K562 (cell line): ENCODE measurements around the gene EPHA2. TPM values are rescaled to one million over a fixed set of nuclear protein-coding genes. Genes with fewer than 3 reads are reported as not detected.

Experiments used
- ADNP ChIP-seq: fragments of 200-800 bp; sonication (Bioruptor generic); IDR thresholded peaks from 2 replicates; pipeline ENCODE4 v1.6.1; 2016; ENCODE audit warnings: missing genetic modification characterization, missing compliant biosample characterization
- ARID2 ChIP-seq: fragments of 450-650 bp; IDR thresholded peaks from 2 replicates; pipeline ENCODE4 v1.6.1; 2017; ENCODE audit warnings: antibody characterized with exemption, mild to moderate bottlenecking
- BRF1 ChIP-seq: IDR thresholded peaks from 3 replicates; pipeline ENCODE4 v1.6.1; 2011; ENCODE audit warnings: borderline replicate concordance, mild to moderate bottlenecking; ENCODE audit not compliant: insufficient read length; ENCODE audit errors: extremely low read depth
- CEBPB ChIP-seq: fragments of 450-650 bp; IDR thresholded peaks from 2 replicates; pipeline ENCODE4 v1.6.1; 2016; ENCODE audit warnings: missing genetic modification characterization, missing compliant biosample characterization
- CREB1 ChIP-seq, 2 experiments: sonication (generic) in 1 of 2; formaldehyde crosslinking in 1 of 2; IDR thresholded peaks; 2 replicates each; pipeline versions ENCODE4 v1.6.1 to v1.8.0; 2012 to 2022; ENCODE audit warnings: inconsistent platforms in 1 of 2, mild to moderate bottlenecking in 1 of 2, missing genetic modification reagents in 1 of 2, moderate library complexity in 1 of 2
- FUS ChIP-seq: fragments of 200-400 bp; formaldehyde crosslinking; optimal IDR thresholded peaks from 2 replicates; pipeline ENCODE3; 2017; ENCODE audit warnings: low read depth, low read length
- GATAD2A ChIP-seq: fragments of 450-650 bp; IDR thresholded peaks from 2 replicates; pipeline ENCODE4 v1.6.1; 2017
- HNRNPH1 ChIP-seq: fragments of 200-400 bp; formaldehyde crosslinking; optimal IDR thresholded peaks from 2 replicates; pipeline ENCODE3; 2017; ENCODE audit warnings: low read depth, mild to moderate bottlenecking, low read length, moderate library complexity
- KLF16 ChIP-seq: IDR thresholded peaks from 2 replicates; pipeline ENCODE4 v1.6.1; 2016; ENCODE audit warnings: antibody characterized with exemption
- MEF2A ChIP-seq: IDR thresholded peaks from 2 replicates; pipeline ENCODE4 v1.6.1; 2011; ENCODE audit warnings: low read depth, mild to moderate bottlenecking, low read length, moderate library complexity; ENCODE audit not compliant: control insufficient read depth
- MTA3 ChIP-seq: fragments of 450-650 bp; formaldehyde crosslinking; IDR thresholded peaks from 2 replicates; pipeline ENCODE4 v1.6.1; 2017; ENCODE audit warnings: mild to moderate bottlenecking, borderline replicate concordance
- NCOA1 ChIP-seq: fragments of 450-650 bp; IDR thresholded peaks from 2 replicates; pipeline ENCODE4 v1.6.1; 2016; ENCODE audit warnings: low read depth
- PCBP2 ChIP-seq: fragments of 200-400 bp; formaldehyde crosslinking; IDR thresholded peaks from 2 replicates; pipeline ENCODE4 v1.6.1; 2018; ENCODE audit warnings: low read length, low read depth, mild to moderate bottlenecking, moderate library complexity; ENCODE audit not compliant: poor library complexity, severe bottlenecking
- PHTF2 ChIP-seq: fragments of 250-450 bp; sonication (Bioruptor Pico); IDR thresholded peaks from 2 replicates; pipeline ENCODE4 v1.5.0; 2021; ENCODE audit warnings: mild to moderate bottlenecking
- PYGO2 ChIP-seq: fragments of 450-650 bp; IDR thresholded peaks from 2 replicates; pipeline ENCODE4 v1.6.1; 2016; ENCODE audit warnings: mild to moderate bottlenecking, missing genetic modification characterization, moderate library complexity, missing compliant biosample characterization
- U2AF2 ChIP-seq: fragments of 200-400 bp; formaldehyde crosslinking; optimal IDR thresholded peaks from 2 replicates; pipeline ENCODE3; 2017; ENCODE audit warnings: low read depth, mild to moderate bottlenecking, low read length
- ZC3H11A ChIP-seq: IDR thresholded peaks from 2 replicates; pipeline ENCODE4 v1.6.1; 2012; ENCODE audit warnings: low read depth, low read length, improper control_type of control experiment
- ZNF583 ChIP-seq: fragments of 250-450 bp; sonication (Bioruptor Pico); IDR thresholded peaks from 2 replicates; pipeline ENCODE4 v1.4.0; 2020
- polyA plus RNA-seq, 8 experiments: library from polyadenylated mRNA; depleted of rRNA in 4 of 8; stranded (reverse) in 5 of 8; unstranded in 3 of 8; fragments of >200 nt; fragmentation: Nextera tagmentation in 2 of 8; fragmentation: Illumina TruSeq in 1 of 8; extraction: Ambion mirVana in 2 of 8; extraction: Trizol in 1 of 8; gene quantifications; 2 replicates each; pipeline versions ENCODE4 v1.2.1 to v1.2.3, GENCODE V29; 2011 to 2014; ENCODE audit warnings: inconsistent platforms in 1 of 8, missing spikeins in 1 of 8
- total RNA-seq, 7 experiments: library from RNA; depleted of rRNA in 6 of 7; stranded (reverse); fragments of >200 nt in 6 of 7; fragmentation: Illumina TruSeq in 2 of 7; extraction: Trizol in 2 of 7; gene quantifications; 2 replicates each; pipeline versions ENCODE4 v1.2.1 to v1.2.3, GENCODE V29; 2011 to 2021; ENCODE audit warnings: low replicate concordance in 1 of 7
- TF ChIP-seq, protein P1 (sequence below), 2 experiments: fragments of 450-650 bp; IDR thresholded peaks; 2 replicates each; pipeline ENCODE4 v1.6.1; 2018; ENCODE audit warnings: mild to moderate bottlenecking in 2 of 2, low read depth in 1 of 2; ENCODE audit not compliant: partially characterized antibody in 2 of 2
- TF ChIP-seq, protein P2 (sequence below): sonication (generic); formaldehyde crosslinking; IDR thresholded peaks from 2 replicates; pipeline ENCODE4 v1.8.0; 2022; ENCODE audit warnings: missing genetic modification reagents, mild to moderate bottlenecking, moderate library complexity, borderline replicate concordance
- TF ChIP-seq, protein P3 (sequence below): fragments of 450-650 bp; IDR thresholded peaks from 2 replicates; pipeline ENCODE4 v1.6.1; 2017; ENCODE audit warnings: mild to moderate bottlenecking, moderate library complexity
- TF ChIP-seq, protein P4 (sequence below): fragments of 250-450 bp; sonication (Bioruptor Pico); IDR thresholded peaks from 2 replicates; pipeline ENCODE4 v1.9.0; 2021; ENCODE audit warnings: mild to moderate bottlenecking

EPHA2 gene
- total and polyA plus RNA-seq, 9 of the 15 experiments (the other 6 are each of a cell fraction or from before 2014, with no cell fraction given), result 0.04 to 0.40 (median 0.07) TPM; not detected in 4

DNA sequence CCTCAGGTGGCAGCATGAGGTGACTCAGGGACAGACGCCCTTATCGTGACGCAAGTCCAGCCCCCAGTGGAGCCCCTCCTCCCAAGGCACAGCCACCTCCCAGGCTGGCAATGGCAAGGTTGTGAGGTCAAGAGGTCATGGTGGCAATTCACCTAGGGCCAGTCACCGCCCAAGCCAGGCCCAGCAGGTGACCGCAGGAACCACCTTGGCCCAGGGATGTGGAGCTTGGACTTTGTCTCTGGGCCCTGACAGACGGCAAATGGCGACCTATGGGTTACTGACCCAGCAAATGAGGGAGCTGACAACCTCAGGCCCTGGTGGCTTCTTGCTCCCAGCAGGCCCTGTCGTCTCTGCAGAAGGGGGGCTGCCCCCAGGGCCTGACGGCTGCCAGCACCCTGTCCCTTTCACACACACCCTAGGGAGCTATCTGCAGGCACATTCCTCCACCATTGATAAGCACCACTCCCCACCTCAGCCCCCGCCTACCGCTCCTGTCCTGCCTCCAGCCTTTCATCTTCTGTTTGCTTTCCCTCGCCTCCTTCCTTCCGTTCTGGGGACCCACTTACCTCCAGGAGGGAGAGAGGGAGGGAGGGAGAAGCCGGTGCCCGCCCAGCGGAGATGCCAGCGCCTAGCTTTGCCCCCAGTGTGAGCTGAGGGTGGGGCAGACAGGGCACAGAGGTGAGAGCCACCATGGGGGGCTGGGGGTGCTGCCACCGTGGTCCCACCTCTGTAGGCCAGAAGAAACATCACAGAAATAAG is 12.1 kb downstream of the EPHA2 start (continued):
- TF ChIP-seq, protein P1, sequence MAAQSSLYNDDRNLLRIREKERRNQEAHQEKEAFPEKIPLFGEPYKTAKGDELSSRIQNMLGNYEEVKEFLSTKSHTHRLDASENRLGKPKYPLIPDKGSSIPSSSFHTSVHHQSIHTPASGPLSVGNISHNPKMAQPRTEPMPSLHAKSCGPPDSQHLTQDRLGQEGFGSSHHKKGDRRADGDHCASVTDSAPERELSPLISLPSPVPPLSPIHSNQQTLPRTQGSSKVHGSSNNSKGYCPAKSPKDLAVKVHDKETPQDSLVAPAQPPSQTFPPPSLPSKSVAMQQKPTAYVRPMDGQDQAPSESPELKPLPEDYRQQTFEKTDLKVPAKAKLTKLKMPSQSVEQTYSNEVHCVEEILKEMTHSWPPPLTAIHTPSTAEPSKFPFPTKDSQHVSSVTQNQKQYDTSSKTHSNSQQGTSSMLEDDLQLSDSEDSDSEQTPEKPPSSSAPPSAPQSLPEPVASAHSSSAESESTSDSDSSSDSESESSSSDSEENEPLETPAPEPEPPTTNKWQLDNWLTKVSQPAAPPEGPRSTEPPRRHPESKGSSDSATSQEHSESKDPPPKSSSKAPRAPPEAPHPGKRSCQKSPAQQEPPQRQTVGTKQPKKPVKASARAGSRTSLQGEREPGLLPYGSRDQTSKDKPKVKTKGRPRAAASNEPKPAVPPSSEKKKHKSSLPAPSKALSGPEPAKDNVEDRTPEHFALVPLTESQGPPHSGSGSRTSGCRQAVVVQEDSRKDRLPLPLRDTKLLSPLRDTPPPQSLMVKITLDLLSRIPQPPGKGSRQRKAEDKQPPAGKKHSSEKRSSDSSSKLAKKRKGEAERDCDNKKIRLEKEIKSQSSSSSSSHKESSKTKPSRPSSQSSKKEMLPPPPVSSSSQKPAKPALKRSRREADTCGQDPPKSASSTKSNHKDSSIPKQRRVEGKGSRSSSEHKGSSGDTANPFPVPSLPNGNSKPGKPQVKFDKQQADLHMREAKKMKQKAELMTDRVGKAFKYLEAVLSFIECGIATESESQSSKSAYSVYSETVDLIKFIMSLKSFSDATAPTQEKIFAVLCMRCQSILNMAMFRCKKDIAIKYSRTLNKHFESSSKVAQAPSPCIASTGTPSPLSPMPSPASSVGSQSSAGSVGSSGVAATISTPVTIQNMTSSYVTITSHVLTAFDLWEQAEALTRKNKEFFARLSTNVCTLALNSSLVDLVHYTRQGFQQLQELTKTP (IDR thresholded peaks at IDR 0.05; ENCODE audit: low read depth in 1 of 2, partially characterized antibody in 2 of 2), result no peak
- TF ChIP-seq BRF1 (no peak), HNRNPH1 (no peak), PYGO2 (tag) (no peak), ZC3H11A (no peak), PHTF2 (CRISPR knock-in tag) (no peak), GATAD2A (peak; percentile 94), MTA3 (no peak; the same call in none of the 2 replicates), CEBPB (no peak; the same call in 1 of the 2 replicates), NCOA1 (peak; percentile 69; the same call in 1 of the 2 replicates), KLF16 (peak; percentile 83), ZNF583 (CRISPR knock-in tag) (no peak), PCBP2 (no peak), U2AF2 (no peak), ARID2 (no peak), FUS (no peak), CREB1 (IDR thresholded peaks at IDR 0.05) (peak; percentile 59; the same call in 1 of the 2 replicates), CREB1 (CRISPR knock-in tag; IDR thresholded peaks at IDR 0.05) (no peak), MEF2A (no peak), ADNP (no peak)
- TF ChIP-seq, protein P2, sequence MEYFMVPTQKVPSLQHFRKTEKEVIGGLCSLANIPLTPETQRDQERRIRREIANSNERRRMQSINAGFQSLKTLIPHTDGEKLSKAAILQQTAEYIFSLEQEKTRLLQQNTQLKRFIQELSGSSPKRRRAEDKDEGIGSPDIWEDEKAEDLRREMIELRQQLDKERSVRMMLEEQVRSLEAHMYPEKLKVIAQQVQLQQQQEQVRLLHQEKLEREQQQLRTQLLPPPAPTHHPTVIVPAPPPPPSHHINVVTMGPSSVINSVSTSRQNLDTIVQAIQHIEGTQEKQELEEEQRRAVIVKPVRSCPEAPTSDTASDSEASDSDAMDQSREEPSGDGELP, result peak; percentile 77
- TF ChIP-seq, protein P3, sequence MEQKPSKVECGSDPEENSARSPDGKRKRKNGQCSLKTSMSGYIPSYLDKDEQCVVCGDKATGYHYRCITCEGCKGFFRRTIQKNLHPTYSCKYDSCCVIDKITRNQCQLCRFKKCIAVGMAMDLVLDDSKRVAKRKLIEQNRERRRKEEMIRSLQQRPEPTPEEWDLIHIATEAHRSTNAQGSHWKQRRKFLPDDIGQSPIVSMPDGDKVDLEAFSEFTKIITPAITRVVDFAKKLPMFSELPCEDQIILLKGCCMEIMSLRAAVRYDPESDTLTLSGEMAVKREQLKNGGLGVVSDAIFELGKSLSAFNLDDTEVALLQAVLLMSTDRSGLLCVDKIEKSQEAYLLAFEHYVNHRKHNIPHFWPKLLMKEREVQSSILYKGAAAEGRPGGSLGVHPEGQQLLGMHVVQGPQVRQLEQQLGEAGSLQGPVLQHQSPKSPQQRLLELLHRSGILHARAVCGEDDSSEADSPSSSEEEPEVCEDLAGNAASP, result no peak
- TF ChIP-seq, protein P4, sequence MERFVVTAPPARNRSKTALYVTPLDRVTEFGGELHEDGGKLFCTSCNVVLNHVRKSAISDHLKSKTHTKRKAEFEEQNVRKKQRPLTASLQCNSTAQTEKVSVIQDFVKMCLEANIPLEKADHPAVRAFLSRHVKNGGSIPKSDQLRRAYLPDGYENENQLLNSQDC (CRISPR knock-in tag), result no peak
